ENCODE data around the gene CPNE5. TPM values are rescaled to one million over a fixed set of nuclear protein-coding genes. Genes with fewer than 3 reads are reported as not detected.
"Not testable (repeated sequence)": the region's sequence is repeated elsewhere in the genome, so short reads cannot be mapped to it uniquely, and the experiment has no call there.

The CPNE5 gene
- polyA plus RNA-seq, 3 donors: 10.1 to 12.4 (median 11.1) TPM

GRCh38 chr6:36817847-36818246, 21.4 kb downstream of the CPNE5 start:
- DNase-seq (ENCODE audit: low read depth in 3 of 3, low spot score in 2 of 3): no peak

GRCh38 chr6:36817176-36817817, 21.9 kb downstream of the CPNE5 start:
- no peak for DNase-seq (ENCODE audit: low read depth in 3 of 3, low spot score in 2 of 3)

GRCh38 chr6:36815962-36816735, 23.1 kb downstream of the CPNE5 start:
- no peak for DNase-seq (ENCODE audit: low read depth in 3 of 3, low spot score in 2 of 3)

- DNase-seq (ENCODE audit: low read depth in 3 of 3, low spot score in 2 of 3): no peak
Observed at GRCh38 chr6:36814249-36814648, 25.0 kb downstream of the CPNE5 start.

- DNase-seq (ENCODE audit: low read depth in 3 of 3, low spot score in 2 of 3): no peak
Observed at GRCh38 chr6:36813526-36813925, 25.7 kb downstream of the CPNE5 start.

DNA sequence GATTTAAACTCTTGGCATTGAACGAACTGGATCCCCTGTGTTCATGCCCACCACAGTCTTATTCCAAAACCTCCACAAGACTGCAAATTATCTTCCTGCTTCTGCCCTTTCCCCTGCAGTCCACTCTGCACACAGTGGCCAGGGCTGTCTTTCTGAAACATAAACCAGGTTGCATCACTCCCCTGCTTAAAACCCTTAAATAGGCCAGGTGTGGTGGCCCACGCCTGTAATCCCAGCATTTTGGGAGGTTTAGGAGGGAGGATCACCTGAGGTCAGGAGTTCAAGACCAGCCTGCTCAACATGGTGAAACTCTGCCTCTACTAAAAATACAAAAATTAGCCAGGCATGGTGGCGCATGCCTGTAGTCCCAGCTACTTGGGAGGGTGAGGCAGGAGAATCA, 26.2 kb downstream of the CPNE5 start:
- DNase-seq (ENCODE audit: low read depth in 3 of 3, low spot score in 2 of 3): not testable (repeated sequence)

- no peak for DNase-seq (ENCODE audit: low read depth in 3 of 3, low spot score in 2 of 3)
Observed at GRCh38 chr6:36809941-36810803, 29.1 kb downstream of the CPNE5 start.

- DNase-seq (ENCODE audit: low read depth in 3 of 3, low spot score in 2 of 3): no peak
Observed at GRCh38 chr6:36809156-36809555, 30.1 kb downstream of the CPNE5 start.

DNA sequence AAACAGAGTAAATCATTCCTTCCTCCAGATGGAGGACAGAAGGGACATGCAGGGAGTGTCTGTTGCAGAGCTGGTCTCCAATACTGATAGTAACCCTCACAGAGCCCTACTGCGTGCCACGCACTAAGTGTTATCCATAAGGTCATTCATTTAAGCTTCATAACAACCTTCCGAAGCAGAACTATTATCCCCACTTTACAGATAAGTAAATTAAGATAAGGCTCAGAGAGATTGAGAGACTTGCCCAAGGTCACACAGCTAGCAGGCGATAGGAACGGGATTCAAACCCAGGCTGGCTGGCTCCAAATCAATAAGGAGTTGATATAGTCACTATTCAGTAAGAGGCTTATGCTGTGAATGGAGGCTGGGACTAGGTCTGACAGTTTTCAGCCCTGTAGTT, 30.6 kb downstream of the CPNE5 start:
- DNase-seq (ENCODE audit: low read depth in 3 of 3, low spot score in 2 of 3): no peak

DNA sequence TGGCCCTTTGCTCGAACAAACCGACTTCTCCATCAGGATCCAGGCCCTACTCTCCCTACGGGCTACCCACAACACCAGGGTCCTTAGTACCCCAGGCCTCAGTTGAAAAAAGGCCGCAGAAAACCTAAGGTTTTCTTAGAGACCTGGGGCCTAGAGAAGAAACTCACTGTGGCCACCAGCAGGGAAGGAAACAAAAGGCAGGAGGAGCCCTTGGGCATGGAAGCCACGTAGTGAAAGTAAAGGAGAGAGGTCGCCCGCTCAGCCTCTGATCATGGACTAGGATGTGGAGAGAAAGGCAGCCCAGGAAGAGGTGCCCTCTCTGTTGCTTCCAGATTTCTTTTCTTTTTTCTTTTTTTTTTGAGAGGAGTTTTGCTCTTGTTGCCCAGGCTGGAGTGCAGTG, 31.5 kb downstream of the CPNE5 start:
- no peak for DNase-seq (ENCODE audit: low read depth in 3 of 3, low spot score in 2 of 3)

GRCh38 chr6:36807143-36807542, 32.1 kb downstream of the CPNE5 start:
- no peak for DNase-seq (ENCODE audit: low read depth in 3 of 3, low spot score in 2 of 3)

- no peak for DNase-seq (ENCODE audit: low read depth in 3 of 3, low spot score in 2 of 3)
Observed at GRCh38 chr6:36805917-36806316, 33.3 kb downstream of the CPNE5 start.

GRCh38 chr6:36805096-36805797, 34.0 kb downstream of the CPNE5 start:
- DNase-seq (ENCODE audit: low read depth in 3 of 3, low spot score in 2 of 3): no peak

DNA sequence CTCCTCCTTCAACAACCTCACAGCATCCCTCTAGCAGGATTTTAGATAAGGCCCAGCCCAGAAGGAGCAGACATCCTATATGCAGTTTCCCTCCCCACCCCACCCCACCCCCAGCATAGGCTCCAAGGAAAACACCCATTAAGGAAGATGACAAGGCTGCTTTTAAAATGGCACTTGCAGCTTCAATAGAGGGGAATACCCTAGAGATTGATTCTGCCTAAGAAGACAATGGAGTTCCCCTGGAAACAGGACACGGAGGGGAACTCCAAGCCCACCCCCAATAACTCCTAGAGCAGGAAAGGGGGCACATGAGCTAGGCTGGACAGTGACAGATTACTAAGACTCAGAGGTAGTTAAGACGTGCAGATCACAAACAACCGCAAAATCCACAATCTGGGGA, 34.7 kb downstream of the CPNE5 start:
- no peak for DNase-seq (ENCODE audit: low read depth in 3 of 3, low spot score in 2 of 3)

DNA sequence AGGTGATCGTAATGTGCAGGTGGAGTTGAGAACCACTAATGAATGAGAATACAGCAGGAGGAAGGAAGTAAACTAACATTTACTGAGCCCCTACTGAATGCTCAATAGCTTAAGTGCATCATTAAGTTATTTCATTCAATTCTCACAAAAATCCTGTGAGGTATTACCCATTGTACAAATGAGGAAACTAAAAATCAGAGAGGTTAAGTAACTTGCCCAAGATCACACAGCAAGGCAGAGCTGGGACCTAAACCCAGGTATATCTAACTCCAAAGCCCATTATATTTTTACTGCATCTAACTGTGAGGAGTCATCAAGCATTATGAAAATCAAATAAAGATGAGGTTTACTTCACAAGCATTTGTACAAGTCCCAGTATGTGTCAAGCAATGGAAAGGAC, 35.3 kb downstream of the CPNE5 start:
- DNase-seq (ENCODE audit: low read depth in 3 of 3, low spot score in 2 of 3): no peak

DNA sequence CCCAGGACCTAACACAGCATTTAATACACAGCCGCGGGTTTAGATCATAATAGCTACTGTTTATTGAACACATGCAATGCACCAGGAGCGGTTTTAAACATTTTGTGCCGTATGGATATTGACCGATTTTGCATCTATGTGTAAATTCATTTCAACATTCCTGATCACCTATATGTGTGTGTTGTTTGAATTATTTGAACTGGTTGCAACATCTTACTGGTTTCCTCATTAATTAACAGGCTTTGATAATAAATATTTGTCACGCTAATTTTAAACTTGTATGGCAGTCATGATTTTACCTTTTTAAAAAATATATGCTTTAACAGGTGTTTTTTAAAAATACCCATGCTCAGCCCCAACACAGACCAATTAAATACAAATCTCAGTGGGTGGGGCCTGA, 35.8 kb downstream of the CPNE5 start:
- no peak for DNase-seq (ENCODE audit: low read depth in 3 of 3, low spot score in 2 of 3)

DNA sequence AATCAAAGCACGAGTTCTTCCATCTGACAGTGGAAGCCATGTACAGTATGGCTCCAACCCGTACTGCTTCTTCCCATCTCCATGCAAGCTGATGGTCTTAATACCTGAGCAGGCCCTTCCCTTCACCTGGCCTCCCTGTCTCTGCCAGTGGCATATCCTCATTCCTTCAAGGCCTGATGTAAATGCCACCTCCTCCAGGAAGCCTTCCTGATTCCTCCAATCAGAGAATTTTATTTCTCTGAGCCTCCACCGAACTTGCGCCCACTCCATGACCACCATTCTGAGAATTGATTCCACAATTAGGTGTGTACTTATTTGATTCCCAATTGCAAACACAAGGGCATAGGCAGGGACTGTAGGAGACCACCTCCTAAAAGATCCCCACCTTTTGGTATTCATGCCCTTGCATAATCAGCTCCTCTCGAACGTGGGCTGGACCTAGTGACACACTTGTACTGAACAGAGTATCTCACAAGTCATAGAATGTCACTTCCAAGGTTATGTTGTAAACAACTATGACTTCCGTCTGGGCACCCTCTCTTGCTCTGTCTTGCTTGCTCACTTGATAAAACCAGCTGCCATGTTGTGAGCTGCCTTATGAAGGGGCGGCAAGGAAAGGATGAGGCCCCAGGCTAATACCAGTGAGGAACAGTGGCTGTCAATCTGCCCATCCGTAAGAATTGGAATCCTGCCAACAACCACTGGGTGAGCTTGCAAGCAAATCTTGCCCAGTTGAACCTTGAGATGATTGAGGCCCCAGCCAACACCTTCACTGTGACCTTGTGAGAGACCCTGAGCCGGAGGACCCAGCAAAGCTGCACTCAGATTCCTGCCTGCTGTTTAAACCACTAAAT, 38.8 kb downstream of the CPNE5 start:
- DNase-seq (ENCODE audit: low read depth in 3 of 3, low spot score in 2 of 3): no peak

DNA sequence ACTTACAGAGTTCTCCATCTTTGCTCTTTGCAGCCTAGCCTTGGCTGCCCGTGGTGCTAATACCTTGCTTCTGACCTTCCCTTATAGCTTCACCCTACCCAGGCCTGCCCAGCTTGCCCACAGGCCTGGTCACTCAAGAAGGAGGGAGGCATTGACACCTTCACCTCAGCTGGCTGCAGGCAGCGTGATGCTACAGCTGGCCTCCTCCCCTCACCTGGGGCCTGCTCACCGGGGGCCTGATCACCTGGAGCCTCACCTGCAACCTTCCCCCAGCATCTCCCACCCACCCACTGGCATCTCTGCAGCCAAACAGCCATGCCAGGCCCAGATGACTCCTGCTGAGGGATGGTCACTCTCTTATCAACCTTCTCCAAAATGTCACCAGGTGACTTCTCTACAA, 40.4 kb downstream of the CPNE5 start:
- no peak for DNase-seq (ENCODE audit: low read depth in 3 of 3, low spot score in 2 of 3)

DNA sequence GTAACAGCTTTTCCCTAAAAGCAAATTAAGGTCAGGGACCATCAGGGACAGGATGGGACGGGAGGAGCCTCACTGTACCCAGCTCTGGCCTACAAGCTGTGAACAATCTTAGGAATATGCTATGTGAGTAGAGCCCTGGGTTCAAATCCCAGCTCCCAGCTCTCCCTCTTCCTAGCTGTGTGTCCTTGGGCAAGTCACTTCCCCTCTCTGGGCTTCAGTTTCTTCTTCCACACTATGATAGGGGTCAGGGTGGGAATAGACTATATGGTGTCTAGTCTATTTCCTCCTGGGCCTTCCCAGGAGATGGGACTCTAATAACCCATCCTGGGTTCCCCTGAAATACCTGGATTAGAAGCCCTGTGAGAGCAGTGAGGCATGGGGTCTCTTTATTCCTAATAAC, 41.6 kb downstream of the CPNE5 start:
- DNase-seq (ENCODE audit: low read depth in 3 of 3, low spot score in 2 of 3): no peak

DNA sequence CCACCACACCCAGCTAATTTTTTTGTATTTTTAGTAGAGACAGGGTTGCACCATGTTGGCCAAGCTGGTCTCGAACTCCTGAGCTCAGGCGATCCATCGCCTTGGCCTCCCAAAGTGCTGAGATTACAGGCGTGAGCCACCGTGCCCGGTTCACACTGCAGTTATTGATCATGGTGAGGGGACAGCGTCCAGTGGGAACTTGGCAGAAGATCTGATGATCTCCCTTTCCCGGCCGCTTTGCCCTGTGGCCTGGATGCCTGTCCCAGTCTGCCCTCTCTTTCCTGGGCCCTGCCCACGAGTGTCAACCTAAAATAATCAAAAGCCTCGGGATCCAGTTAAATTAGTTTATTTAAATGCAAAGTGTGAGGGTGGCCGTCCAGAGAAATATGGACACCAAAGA, 42.2 kb downstream of the CPNE5 start:
- no peak for DNase-seq (ENCODE audit: low read depth in 3 of 3, low spot score in 2 of 3)

All from right renal cortex interstitium (tissue), 3 donors.